SK-N-SH treated with all-trans-retinoic acid at 6 μM for 48 hours (cell line): ENCODE measurements around the gene DVL1.

Source experiments
- CSRNP3 ChIP-seq: fragments of 250-450 bp; sonication (Bioruptor Pico); IDR thresholded peaks from 2 replicates; pipeline ENCODE4 v1.5.1; 2021; ENCODE audit warnings: mild to moderate bottlenecking, moderate library complexity
- ZNF70 ChIP-seq: fragments of 450-650 bp; formaldehyde crosslinking; IDR thresholded peaks from 2 replicates; pipeline ENCODE4 v1.5.0; 2020; ENCODE audit warnings: mild to moderate bottlenecking, moderate library complexity

- TF ChIP-seq ZNF70 = no peak
- no peak for TF ChIP-seq CSRNP3 (CRISPR knock-in tag)
Measured at GRCh38 chr1:1381294-1381693, 32.1 kb upstream of the DVL1 start.
